Coronary artery (tissue), 2 donors: ENCODE data around the gene YJU2.
A peak's percentile ranks its signal among the peaks of the same experiment; 100 is the strongest.
"Not testable (repeated sequence)": the region's sequence is repeated elsewhere in the genome, so short reads cannot be mapped to it uniquely, and the experiment has no call there.

Experiments
- DNase-seq: peaks from one replicate; pipeline ENCODE4 v3.0.0-alpha.2; 2017; ENCODE audit warnings: low spot score
- H3K27ac ChIP-seq, 2 donors: fragments of 200-600 bp; sonication (generic); one replicate each; pipeline ENCODE4 v1.5.1; 2016 to 2019
- H3K4me3 ChIP-seq: fragments of 200-600 bp; sonication (generic); 2 replicates; pipeline ENCODE4 v1.5.1; 2016; ENCODE audit warnings: mild to moderate bottlenecking, moderate library complexity
- TF ChIP-seq, protein P1 (sequence below): fragments of 200-600 bp; sonication (generic); IDR thresholded peaks from one replicate; pipeline ENCODE4 v1.5.1; 2019; ENCODE audit warnings: antibody characterized with exemption

The YJU2 gene

DNA sequence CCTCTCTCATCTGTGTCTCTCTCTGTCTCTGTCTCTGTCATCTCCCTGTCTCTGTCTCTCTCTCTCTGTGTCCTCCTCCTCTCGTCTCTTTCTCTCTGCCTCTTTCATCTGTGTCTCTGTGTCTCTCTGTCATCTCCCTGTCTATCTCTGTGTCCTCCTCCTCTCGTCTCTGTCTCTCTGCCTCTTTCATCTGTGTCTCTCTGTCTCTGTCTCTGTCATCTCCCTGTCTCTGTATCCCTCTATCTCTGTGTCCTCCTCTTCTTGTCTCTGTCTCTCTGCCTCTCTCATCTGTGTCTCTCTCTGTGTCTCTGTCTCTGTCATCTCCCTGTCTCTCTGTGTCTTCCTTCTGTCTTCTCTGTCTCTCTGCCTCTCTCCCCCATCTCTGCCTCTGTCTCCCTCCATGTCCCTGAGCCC, 18.1 kb upstream of the YJU2 start:
- TF ChIP-seq, protein P1, sequence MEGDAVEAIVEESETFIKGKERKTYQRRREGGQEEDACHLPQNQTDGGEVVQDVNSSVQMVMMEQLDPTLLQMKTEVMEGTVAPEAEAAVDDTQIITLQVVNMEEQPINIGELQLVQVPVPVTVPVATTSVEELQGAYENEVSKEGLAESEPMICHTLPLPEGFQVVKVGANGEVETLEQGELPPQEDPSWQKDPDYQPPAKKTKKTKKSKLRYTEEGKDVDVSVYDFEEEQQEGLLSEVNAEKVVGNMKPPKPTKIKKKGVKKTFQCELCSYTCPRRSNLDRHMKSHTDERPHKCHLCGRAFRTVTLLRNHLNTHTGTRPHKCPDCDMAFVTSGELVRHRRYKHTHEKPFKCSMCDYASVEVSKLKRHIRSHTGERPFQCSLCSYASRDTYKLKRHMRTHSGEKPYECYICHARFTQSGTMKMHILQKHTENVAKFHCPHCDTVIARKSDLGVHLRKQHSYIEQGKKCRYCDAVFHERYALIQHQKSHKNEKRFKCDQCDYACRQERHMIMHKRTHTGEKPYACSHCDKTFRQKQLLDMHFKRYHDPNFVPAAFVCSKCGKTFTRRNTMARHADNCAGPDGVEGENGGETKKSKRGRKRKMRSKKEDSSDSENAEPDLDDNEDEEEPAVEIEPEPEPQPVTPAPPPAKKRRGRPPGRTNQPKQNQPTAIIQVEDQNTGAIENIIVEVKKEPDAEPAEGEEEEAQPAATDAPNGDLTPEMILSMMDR: no peak
- Histone ChIP-seq H3K27ac (no peak overlapping the region), H3K4me3 (no peak overlapping the region)
- DNase-seq: no peak

DNA sequence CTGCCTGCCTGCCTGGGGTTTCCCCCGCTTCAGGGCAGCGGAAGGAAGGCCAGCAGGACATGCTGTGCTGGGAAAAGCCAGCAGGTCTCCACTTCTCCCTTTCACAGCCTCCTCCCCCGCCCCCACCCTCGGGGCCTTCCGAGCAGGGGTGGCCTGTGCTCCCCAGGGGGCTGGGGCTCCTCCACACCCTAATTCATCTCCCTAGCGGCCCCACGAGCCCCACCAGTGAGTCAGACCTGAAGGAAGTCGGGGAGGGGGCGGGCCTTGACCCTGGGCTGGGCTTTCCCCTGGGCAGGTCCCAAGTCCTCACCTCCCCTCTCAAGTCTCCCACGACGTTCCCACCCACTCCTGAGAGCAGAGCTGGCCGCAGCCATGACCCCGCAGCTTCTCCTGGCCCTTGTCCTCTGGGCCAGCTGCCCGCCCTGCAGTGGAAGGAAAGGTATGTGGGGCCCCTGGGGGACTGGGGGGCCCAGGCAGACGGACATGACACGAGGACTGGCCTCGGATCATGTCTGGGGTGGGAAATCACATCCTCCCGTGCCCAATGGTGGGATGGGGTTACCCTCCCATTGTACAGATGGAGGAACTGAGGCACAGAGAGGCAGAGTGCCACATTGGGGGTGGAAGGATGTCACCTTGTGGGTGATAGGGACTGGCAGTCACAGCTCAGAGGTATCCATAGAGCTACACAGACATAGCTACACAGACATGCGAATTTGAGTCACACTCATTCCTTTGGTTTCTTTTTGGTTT, 17.5 kb upstream of the YJU2 start, which contains the start of gene EBI3:
Gene EBI3 (plus strand): TSS at position 345 of the 753 bp plus-strand sequence. CDS start 28 bp downstream, at position 373.
- DNase-seq: no peak
- Histone ChIP-seq H3K4me3 (no peak within 1 kb of the TSS), H3K27ac (peak within 1 kb of the TSS in 1 of 2 donors; percentile 19)
- TF ChIP-seq, protein P1: no peak

DNA sequence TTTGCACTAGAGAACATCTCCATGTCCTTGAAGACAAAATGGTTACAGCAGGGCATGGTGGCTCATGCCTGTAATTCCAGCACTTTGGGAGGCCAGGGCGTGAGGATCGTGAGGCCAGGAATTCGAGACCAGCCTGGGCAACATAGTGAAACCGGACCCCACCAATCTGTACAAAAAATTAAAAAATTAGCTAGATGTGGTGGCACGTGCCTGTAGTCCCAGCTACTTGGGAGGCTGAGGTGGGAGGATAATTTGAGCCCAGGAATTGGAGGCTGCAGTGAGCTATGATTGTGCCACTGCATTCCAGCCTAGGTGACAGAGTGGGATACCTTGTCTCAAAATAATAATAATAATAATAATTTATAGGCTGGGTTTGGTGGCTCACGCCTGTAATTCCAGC, 16.6 kb upstream of the YJU2 start:
- not testable (repeated sequence) for H3K27ac ChIP-seq, H3K4me3 ChIP-seq, DNase-seq

DNA sequence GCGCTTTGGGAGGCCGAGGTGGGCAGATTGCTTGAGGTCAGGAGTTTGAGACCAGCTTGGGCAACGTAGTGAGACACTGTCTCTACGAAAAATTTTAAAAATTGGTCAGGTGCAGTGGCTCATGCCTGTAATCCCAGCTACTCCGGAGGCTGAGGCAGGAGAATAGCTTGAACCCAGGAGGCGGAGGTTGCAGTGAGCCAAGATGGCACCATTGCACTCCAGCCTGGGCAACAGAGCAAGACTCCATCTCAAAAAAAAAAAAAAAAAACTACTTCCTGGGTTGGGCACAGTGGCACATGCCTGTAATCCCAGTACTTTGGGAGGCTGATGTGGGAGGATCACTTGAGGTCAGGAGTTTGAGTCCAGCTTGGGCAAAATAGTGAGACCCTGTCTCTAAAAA, 15.4 kb upstream of the YJU2 start:
- not testable (repeated sequence) for H3K4me3 ChIP-seq, H3K27ac ChIP-seq, DNase-seq

DNA sequence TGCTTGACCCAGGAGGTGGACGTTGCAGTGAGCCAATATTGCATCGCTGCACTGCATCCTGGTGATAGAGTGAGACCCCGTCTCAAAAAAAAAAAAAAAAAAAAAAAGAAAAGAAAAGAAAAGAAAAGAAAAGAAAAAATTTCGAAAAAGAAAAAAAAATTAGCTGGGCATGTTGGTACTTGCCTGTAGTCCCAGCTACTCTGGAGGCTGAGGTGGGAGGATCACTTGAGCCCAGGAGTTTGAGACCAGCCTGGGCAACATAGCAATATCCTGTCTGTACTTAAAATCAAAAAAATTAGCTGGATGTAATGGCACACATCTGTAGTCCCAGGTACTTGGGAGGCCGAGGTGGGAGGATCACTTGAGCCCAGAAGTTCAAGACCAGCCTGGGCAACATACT, 14.7 kb upstream of the YJU2 start:
- H3K4me3 ChIP-seq, DNase-seq, H3K27ac ChIP-seq: not testable (repeated sequence)

DNA sequence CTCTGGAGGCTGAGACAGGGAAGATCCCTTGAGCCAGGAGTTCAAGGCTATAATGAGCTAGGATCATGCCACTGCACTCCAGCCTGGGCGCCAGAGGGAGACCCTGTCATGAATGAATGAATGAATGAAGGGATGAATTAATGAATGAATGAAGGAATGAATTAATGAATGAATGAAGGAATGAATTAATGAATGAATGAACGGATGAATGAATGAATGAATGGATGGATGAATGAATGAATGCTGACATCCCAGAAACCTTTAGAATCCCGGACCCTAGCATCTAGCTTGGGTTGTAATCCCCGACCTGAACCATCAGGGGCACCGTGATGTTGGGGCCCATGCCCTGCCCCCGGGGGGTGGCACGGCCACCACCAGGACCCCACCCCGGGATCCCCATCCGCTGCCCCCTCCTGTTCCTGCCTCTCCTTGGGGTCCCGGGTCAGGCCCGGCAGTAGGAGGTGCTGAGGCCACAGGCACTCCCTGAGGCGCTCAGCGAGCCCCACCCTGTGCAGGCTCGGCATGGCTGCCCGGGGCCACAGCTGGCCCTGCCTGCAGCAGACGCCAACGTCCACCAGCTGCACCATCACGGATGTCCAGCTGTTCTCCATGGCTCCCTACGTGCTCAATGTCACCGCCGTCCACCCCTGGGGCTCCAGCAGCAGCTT, 14.1 kb upstream of the YJU2 start:
- TF ChIP-seq, protein P1: no peak
- no peak overlapping the region for H3K4me3 ChIP-seq
- DNase-seq: no peak
- no peak overlapping the region for H3K27ac ChIP-seq

DNA sequence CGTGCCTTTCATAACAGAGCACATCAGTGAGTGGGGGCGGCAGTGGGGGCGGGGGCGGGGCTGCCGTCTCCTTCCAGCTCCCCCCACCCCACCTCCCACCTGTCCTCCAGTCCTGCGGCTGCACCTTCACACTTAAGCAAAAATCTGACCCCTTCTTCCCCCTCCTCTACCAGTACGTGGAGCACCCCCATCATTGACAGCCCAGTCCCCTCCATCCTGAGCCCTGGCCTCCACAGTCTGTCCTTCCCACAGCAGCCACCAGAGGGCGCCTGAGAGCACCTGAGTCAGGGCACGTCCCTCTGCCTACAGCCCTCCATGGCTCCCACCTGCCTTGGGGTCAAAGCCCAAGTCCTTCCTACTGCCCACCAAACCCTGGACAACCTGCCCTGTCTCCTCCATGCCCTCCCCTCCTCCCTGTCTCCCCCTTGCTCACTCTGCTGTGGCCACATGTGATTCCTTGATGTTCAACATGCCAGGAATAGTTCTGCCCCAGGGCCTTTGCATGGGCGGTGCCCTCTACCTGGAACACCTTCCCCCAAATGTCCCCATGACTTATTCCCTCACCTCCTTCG, 13.5 kb upstream of the YJU2 start:
- DNase-seq: no peak
- TF ChIP-seq, protein P1: no peak
- Histone ChIP-seq H3K27ac (no peak overlapping the region), H3K4me3 (no peak overlapping the region)

DNA sequence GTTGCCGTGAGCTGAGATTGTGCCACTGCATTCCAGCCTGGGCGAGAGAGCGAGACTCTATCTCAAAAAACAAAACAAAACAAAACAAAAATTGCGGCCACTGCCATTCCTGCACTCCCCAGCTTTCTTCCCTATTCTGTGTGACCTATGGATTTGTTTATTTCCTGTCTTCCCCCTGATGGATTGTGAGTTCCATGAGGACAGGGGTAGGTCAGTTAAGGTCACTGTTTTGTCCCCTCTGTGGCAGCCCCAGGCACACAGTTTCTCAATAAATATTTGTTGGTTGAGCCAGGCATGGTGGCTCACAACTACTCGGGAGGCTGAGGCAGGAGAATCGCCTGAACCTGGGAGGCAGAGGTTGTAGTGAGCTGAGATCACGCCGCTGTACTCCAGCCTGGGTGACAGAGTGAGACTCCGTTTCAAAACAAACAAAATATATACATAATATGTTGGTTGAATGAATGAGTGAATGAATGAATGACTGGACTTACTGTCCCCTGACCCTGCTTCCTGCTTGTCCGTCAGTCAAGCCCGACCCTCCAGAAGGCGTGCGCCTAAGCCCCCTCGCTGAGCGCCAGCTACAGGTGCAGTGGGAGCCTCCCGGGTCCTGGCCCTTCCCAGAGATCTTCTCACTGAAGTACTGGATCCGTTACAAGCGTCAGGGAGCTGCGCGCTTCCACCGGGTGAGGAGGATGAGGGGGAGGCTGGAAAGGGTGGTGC, 12.6 kb upstream of the YJU2 start:
- TF ChIP-seq, protein P1: no peak
- DNase-seq: no peak

More for the DNA sequence above, 12.6 kb upstream of the YJU2 start:
- H3K27ac ChIP-seq: no peak overlapping the region
- H3K4me3 ChIP-seq: no peak overlapping the region
